Neural cell (in vitro differentiated cells): Measurements from ENCODE around the gene RHOF. TPM values are rescaled to one million over a fixed set of nuclear protein-coding genes. Genes with fewer than 3 reads are reported as not detected.

Experiments
- H2AFZ ChIP-seq: fragments of 200-600, 300-800 bp; sonication (generic), shearing (Covaris generic); 2 replicates; pipeline ENCODE4 v1.6.0; 2014; ENCODE audit warnings: low read depth, mild to moderate bottlenecking, antibody characterized with exemption, low read length, moderate library complexity
- H3F3A ChIP-seq: fragments of 200-600 bp; shearing (Covaris generic); 2 replicates; pipeline ENCODE4 v1.6.1; 2016; ENCODE audit warnings: mild to moderate bottlenecking, moderate library complexity, mixed read lengths, antibody characterized with exemption, low read length; ENCODE audit not compliant: insufficient read depth, poor library complexity, severe bottlenecking
- H3K27ac ChIP-seq: fragments of 200-600, 300-800 bp; sonication (generic), shearing (Covaris generic); 2 replicates; pipeline ENCODE4 v1.5.1; 2014; ENCODE audit warnings: mild to moderate bottlenecking, low read length, moderate library complexity
- H3K27me3 ChIP-seq: fragments of 300-800, 200-600 bp; sonication (generic), shearing (Covaris generic); 2 replicates; pipeline ENCODE4 v1.6.0; 2014; ENCODE audit warnings: mild to moderate bottlenecking, low read depth, low read length, moderate library complexity; ENCODE audit not compliant: insufficient read depth
- H3K36me3 ChIP-seq: fragments of 300-800, 200-600 bp; sonication (generic), shearing (Covaris generic); 2 replicates; pipeline ENCODE4 v1.5.1; 2014; ENCODE audit warnings: mild to moderate bottlenecking, antibody characterized with exemption, low read length, moderate library complexity; ENCODE audit not compliant: insufficient read depth
- H3K4me2 ChIP-seq: fragments of 300-800, 200-600 bp; sonication (generic), shearing (Covaris generic); 2 replicates; pipeline ENCODE4 v1.6.0; 2014; ENCODE audit warnings: mild to moderate bottlenecking, low read length
- H3K4me3 ChIP-seq: fragments of 300-800, 200-600 bp; sonication (generic), shearing (Covaris generic); 2 replicates; pipeline ENCODE4 v1.5.1; 2014; ENCODE audit warnings: mild to moderate bottlenecking, low read length, moderate library complexity
- H3K79me2 ChIP-seq: fragments of 200-600 bp; shearing (Covaris generic); replicated peaks from 2 replicates; pipeline ENCODE4 v1.6.0; 2014; ENCODE audit warnings: mild to moderate bottlenecking, low read length, moderate library complexity; ENCODE audit not compliant: insufficient read depth
- H3K9ac ChIP-seq: fragments of 300-800, 200-600 bp; sonication (generic), shearing (Covaris generic); 2 replicates; pipeline ENCODE4 v1.6.1; 2016; ENCODE audit warnings: mild to moderate bottlenecking, low read length, mixed read lengths
- H3K9me2 ChIP-seq: fragments of 200-600 bp; shearing (Covaris generic); 2 replicates; pipeline ENCODE4 v1.6.1; 2016; ENCODE audit warnings: mild to moderate bottlenecking, low read length, mixed read lengths; ENCODE audit not compliant: insufficient read depth
- H3K9me3 ChIP-seq: fragments of 200-600, 300-800 bp; sonication (generic), shearing (Covaris generic); 2 replicates; pipeline ENCODE4 v1.6.1; 2016; ENCODE audit warnings: mild to moderate bottlenecking, mixed run types, low read length, moderate library complexity, mixed read lengths
- H4K20me1 ChIP-seq: fragments of 200-600 bp; shearing (Covaris generic); 2 replicates; pipeline ENCODE4 v1.6.1; 2016; ENCODE audit warnings: mild to moderate bottlenecking, mixed run types; ENCODE audit not compliant: insufficient read depth
- CTCF ChIP-seq: fragments of 450-650 bp; IDR thresholded peaks from 2 replicates; pipeline ENCODE4 v1.5.1; 2014; ENCODE audit warnings: antibody characterized with exemption, mild to moderate bottlenecking, moderate library complexity; ENCODE audit not compliant: poor library complexity, severe bottlenecking
- EP300 ChIP-seq: fragments of 450-650 bp; conservative IDR thresholded peaks from 2 replicates; pipeline ENCODE4 v1.6.1; 2014; ENCODE audit warnings: antibody characterized with exemption, mild to moderate bottlenecking, moderate library complexity; ENCODE audit not compliant: poor library complexity, severe bottlenecking
- EZH2 ChIP-seq: fragments of 200-600, 300-800 bp; shearing (Covaris generic), sonication (generic); IDR thresholded peaks from 2 replicates; pipeline ENCODE4 v1.6.1; 2014; ENCODE audit warnings: antibody characterized with exemption, low read length, borderline replicate concordance, mild to moderate bottlenecking; ENCODE audit not compliant: insufficient read depth, poor library complexity, severe bottlenecking
- MXI1 ChIP-seq: fragments of 450-650 bp; conservative IDR thresholded peaks from 2 replicates; pipeline ENCODE4 v1.6.1; 2014; ENCODE audit warnings: antibody characterized with exemption, mild to moderate bottlenecking; ENCODE audit not compliant: poor library complexity, severe bottlenecking
- POLR2AphosphoS5 ChIP-seq: IDR thresholded peaks from 2 replicates; pipeline ENCODE4 v1.6.1; 2012
- RAD21 ChIP-seq: fragments of 450-650 bp; conservative IDR thresholded peaks from 2 replicates; pipeline ENCODE4 v1.6.1; 2014; ENCODE audit warnings: antibody characterized with exemption, mild to moderate bottlenecking, moderate library complexity
- REST ChIP-seq: IDR thresholded peaks from 2 replicates; pipeline ENCODE4 v1.6.1; 2012; ENCODE audit warnings: borderline replicate concordance
- SMC3 ChIP-seq: fragments of 450-650 bp; conservative IDR thresholded peaks from 2 replicates; pipeline ENCODE4 v1.6.1; 2014; ENCODE audit warnings: antibody characterized with exemption, mild to moderate bottlenecking, moderate library complexity; ENCODE audit not compliant: poor library complexity
- TAF1 ChIP-seq: IDR thresholded peaks from 2 replicates; pipeline ENCODE4 v1.6.1; 2012; ENCODE audit warnings: low read depth
- polyA plus RNA-seq: library from polyadenylated mRNA; depleted of rRNA; stranded (reverse); fragments of >200 nt; gene quantifications from 2 replicates; pipeline ENCODE4 v1.2.3, GENCODE V29; 2014

The RHOF gene
- polyA plus RNA-seq, 1 donor from 2014 or later = 14.7 TPM

- no peaks in the 10 kb centered on the region for H3K27me3 ChIP-seq
- H3K9me2 ChIP-seq = no peaks in the 10 kb centered on the region
- TF ChIP-seq POLR2AphosphoS5 (no peak), TAF1 (no peak), EZH2 (no peak), REST (no peak), SMC3 (no peak), EP300 (no peak), MXI1 (no peak)
- H3K36me3 ChIP-seq = no peaks in the 10 kb centered on the region
- H3F3A ChIP-seq = no peaks in the 10 kb centered on the region
- H3K9me3 ChIP-seq = no peaks in the 10 kb centered on the region
- no peak overlapping the region for H2AFZ ChIP-seq
- peaks cover 5% of the 10 kb centered on the region for H3K79me2 ChIP-seq
- no peak overlapping the region for H3K9ac ChIP-seq
- no peaks in the 10 kb centered on the region for H4K20me1 ChIP-seq
- H3K4me3 ChIP-seq = no peak overlapping the region
- no peak overlapping the region for H3K4me2 ChIP-seq
- H3K27ac ChIP-seq = no peak overlapping the region
Measured at GRCh38 chr12:121819212-121819949, 25.9 kb upstream of the RHOF start.

DNA sequence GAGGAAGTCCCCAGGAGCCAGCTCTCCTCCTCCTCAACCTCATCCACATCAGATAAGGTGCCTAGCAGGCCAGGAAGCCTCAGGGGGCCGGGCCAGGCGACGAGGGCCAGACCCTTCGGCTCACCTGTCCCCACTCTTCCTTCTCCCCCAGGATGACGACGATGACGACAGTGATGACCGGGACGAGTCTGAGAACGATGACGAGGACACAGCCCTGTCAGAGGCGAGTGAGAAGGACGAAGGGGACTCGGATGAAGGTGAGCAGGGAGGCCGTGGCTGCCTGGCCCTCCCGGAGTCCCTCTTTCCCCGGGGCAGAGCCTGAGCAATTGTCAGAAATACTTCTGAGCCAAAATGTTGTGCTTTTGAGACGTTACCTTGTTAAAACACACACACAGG lies 24.2 kb upstream of the RHOF start:
- H4K20me1 ChIP-seq = peaks cover 7% of the 10 kb centered on the region
- no peak overlapping the region for H2AFZ ChIP-seq
- no peaks in the 10 kb centered on the region for H3K9me3 ChIP-seq
- no peaks in the 10 kb centered on the region for H3K9me2 ChIP-seq
- H3K79me2 ChIP-seq = peaks cover 19% of the 10 kb centered on the region
- no peak overlapping the region for H3K4me2 ChIP-seq
- no peaks in the 10 kb centered on the region for H3K27me3 ChIP-seq
- no peaks in the 10 kb centered on the region for H3K36me3 ChIP-seq
- no peaks in the 10 kb centered on the region for H3F3A ChIP-seq
- H3K9ac ChIP-seq = no peak overlapping the region
- H3K27ac ChIP-seq = no peak overlapping the region
- no peak overlapping the region for H3K4me3 ChIP-seq
- TF ChIP-seq POLR2AphosphoS5 = no peak
- no peak for TF ChIP-seq CTCF
- TF ChIP-seq TAF1 = no peak
- TF ChIP-seq REST = no peak
- TF ChIP-seq MXI1 = no peak
- TF ChIP-seq RAD21 = no peak
- no peak for TF ChIP-seq EZH2
- no peak for TF ChIP-seq EP300
- no peak for TF ChIP-seq SMC3
